ENCODE results near the gene MRGPRG. TPM values are rescaled to one million over a fixed set of nuclear protein-coding genes. Genes with fewer than 3 reads are reported as not detected.

MRGPRG gene
- total RNA-seq, 2 donors from 2014 or later: not detected

GRCh38 chr11:3181725-3182461 lies 36.7 kb downstream of the MRGPRG start:
- TF ChIP-seq CTCF (IDR thresholded peaks at IDR 0.05): no peak
- no peak overlapping the region for H3K4me3 ChIP-seq
- H3K4me1 ChIP-seq: no peaks in the 10 kb centered on the region
- no peak for DNase-seq (ENCODE audit: low spot score)
- H3K27me3 ChIP-seq: no peaks in the 10 kb centered on the region
- peaks cover 0 to 4% of the 10 kb centered on the region in 2 donors for H3K9me3 ChIP-seq
- H3K36me3 ChIP-seq: no peaks in the 10 kb centered on the region
- no peak overlapping the region for H3K27ac ChIP-seq

- Histone ChIP-seq H3K4me1 (no peaks in the 10 kb centered on the region), H3K27me3 (no peaks in the 10 kb centered on the region), H3K36me3 (no peaks in the 10 kb centered on the region), H3K4me3 (no peak overlapping the region), H3K9me3 (peaks cover 0 to 13% of the 10 kb centered on the region in 2 donors), H3K27ac (no peak overlapping the region)
- TF ChIP-seq CTCF (IDR thresholded peaks at IDR 0.05): no peak
- no peak for DNase-seq (ENCODE audit: low spot score)
Observed at GRCh38 chr11:3180869-3181268, 37.7 kb downstream of the MRGPRG start.

GRCh38 chr11:3178349-3178748 lies 40.3 kb downstream of the MRGPRG start:
- Histone ChIP-seq H3K4me3 (no peak overlapping the region), H3K4me1 (no peaks in the 10 kb centered on the region), H3K27ac (no peak overlapping the region), H3K9me3 (peaks cover 0 to 13% of the 10 kb centered on the region in 2 donors), H3K27me3 (no peaks in the 10 kb centered on the region), H3K36me3 (no peaks in the 10 kb centered on the region)
- no peak for TF ChIP-seq CTCF (IDR thresholded peaks at IDR 0.05)
- DNase-seq (ENCODE audit: low spot score): no peak

- Histone ChIP-seq H3K27me3 (no peaks in the 10 kb centered on the region), H3K4me3 (no peak overlapping the region), H3K4me1 (no peaks in the 10 kb centered on the region), H3K36me3 (no peaks in the 10 kb centered on the region), H3K27ac (no peak overlapping the region), H3K9me3 (peaks cover 0 to 13% of the 10 kb centered on the region in 2 donors)
- TF ChIP-seq CTCF (IDR thresholded peaks at IDR 0.05): no peak
- no peak for DNase-seq (ENCODE audit: low spot score)
Observed at GRCh38 chr11:3177931-3178330, 40.7 kb downstream of the MRGPRG start.

DNA sequence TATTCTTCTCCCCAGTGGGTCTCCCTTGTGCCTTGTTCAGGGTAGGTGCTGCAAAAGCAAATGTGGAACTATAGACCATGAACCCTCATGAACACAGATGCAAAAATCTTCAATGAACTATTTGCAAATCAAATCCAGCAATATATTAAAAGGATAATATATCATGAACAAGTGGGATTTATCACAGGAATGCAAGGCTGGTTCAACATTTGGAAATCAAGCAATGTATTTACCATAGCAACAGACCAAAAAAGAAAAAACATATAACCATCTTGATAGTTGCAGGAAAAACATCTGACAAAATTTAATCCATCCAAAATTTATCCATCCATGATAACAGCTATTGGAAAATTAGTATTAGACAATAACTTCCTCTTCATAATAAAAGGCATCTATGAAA lies 42.1 kb downstream of the MRGPRG start:
- H3K4me3 ChIP-seq: no peak overlapping the region
- no peak for TF ChIP-seq CTCF (IDR thresholded peaks at IDR 0.05)
- no peaks in the 10 kb centered on the region for H3K27me3 ChIP-seq
- no peaks in the 10 kb centered on the region for H3K36me3 ChIP-seq
- no peak overlapping the region for H3K27ac ChIP-seq
- peaks cover 0 to 13% of the 10 kb centered on the region in 2 donors for H3K9me3 ChIP-seq
- DNase-seq (ENCODE audit: low spot score): no peak
- H3K4me1 ChIP-seq: no peaks in the 10 kb centered on the region

DNA sequence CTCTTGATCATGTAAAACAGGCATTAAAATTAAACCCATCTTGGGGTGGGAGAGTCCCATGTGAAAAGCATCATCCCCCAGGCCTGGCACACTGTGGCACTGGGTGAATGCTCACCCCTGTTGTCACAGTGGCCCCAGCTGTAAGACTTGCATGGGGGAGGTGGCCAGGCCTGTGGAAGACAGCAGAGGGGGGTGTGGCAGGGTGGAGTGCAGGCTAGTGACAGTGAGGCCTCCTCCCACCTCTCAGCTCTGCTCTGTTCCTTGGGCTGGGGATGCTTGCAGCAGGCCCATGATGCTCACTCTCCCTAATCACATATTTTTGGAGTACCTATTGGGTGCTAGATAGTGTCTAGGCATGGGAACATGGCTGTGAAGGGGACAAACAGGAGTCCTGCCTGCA lies 43.4 kb downstream of the MRGPRG start:
- Histone ChIP-seq H3K27ac (no peak overlapping the region), H3K27me3 (no peaks in the 10 kb centered on the region), H3K4me1 (peaks cover 0 to 4% of the 10 kb centered on the region in 2 donors), H3K4me3 (no peak overlapping the region), H3K36me3 (no peaks in the 10 kb centered on the region), H3K9me3 (peaks cover 0 to 13% of the 10 kb centered on the region in 2 donors)
- no peak for DNase-seq (ENCODE audit: low spot score)
- TF ChIP-seq CTCF (IDR thresholded peaks at IDR 0.05): no peak

All from right atrium auricular region (tissue), 2 donors.